Prostate gland (tissue), 2 donors: ENCODE results near the gene PANX1.

Experiments
- POLR2A ChIP-seq: fragments of 450-650 bp; IDR thresholded peaks from one replicate; pipeline ENCODE4 v1.6.1; 2016; ENCODE audit warnings: antibody characterized with exemption, mild to moderate bottlenecking
- TF ChIP-seq, protein P1 (sequence below), 4 experiments: fragments of 200-600 bp in 2 of 4; fragments of 450-650 bp in 2 of 4; sonication (generic) in 2 of 4; IDR thresholded peaks; 1 replicate in 3 of 4; 2 replicates in 1 of 4; pipeline ENCODE4 v1.5.1; 2016 to 2019; ENCODE audit warnings: antibody characterized with exemption in 4 of 4, mild to moderate bottlenecking in 2 of 4, moderate library complexity in 2 of 4

DNA sequence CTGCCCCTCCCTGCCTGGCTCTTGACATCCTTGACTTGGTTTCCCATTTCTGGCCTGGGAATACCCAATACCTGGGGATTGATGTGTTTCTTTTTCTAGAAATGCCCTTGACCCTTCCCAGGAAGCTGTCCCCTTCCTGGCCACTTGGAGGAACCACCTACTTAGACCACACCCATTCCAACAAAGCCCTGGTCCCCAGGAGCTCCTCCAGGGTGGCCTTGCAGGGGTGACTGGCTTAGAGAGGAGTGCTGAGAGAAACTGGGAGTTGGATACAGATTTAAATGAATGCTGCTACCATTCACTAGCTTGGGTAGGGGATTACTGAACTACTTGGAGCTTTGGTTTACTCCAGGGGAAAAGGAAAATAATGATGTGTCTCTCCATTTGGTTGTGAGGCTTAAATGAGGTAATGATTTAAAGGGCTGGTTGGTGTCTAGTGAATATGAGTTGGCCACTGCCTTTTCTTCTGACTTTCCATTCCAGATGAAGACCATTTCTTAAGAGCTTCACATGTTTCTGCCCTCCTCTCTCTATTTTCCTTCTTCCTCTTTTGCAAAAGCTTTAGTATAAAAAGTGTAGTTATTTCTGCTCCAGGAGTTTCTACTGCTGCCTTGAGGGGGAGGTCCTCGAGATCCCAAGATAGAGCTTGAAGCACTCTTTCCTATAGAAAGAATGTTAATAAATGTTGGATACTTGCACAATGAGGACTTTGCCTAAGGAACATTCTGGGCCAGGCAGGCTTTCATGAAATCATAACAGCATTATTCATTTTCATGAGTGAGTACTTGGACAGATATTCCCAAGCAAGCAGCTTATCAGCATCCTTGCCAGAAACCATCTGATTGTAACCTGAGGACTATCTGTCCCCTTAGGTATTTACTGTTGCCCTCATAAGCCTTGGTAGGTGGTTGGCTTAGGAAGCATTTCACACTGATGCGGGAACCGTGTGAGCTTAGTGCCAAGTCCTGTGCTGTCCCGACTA lies 22.4 kb downstream of the PANX1 start:
- TF ChIP-seq, protein P1, sequence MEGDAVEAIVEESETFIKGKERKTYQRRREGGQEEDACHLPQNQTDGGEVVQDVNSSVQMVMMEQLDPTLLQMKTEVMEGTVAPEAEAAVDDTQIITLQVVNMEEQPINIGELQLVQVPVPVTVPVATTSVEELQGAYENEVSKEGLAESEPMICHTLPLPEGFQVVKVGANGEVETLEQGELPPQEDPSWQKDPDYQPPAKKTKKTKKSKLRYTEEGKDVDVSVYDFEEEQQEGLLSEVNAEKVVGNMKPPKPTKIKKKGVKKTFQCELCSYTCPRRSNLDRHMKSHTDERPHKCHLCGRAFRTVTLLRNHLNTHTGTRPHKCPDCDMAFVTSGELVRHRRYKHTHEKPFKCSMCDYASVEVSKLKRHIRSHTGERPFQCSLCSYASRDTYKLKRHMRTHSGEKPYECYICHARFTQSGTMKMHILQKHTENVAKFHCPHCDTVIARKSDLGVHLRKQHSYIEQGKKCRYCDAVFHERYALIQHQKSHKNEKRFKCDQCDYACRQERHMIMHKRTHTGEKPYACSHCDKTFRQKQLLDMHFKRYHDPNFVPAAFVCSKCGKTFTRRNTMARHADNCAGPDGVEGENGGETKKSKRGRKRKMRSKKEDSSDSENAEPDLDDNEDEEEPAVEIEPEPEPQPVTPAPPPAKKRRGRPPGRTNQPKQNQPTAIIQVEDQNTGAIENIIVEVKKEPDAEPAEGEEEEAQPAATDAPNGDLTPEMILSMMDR (IDR thresholded peaks at IDR 0.05), result no peak
- no peak for TF ChIP-seq POLR2A
